Endothelial cell of umbilical vein (primary cell): ENCODE data around the gene MAS1L. TPM values are rescaled to one million over a fixed set of nuclear protein-coding genes. Genes with fewer than 3 reads are reported as not detected.

Experiments
- BruUV-seq: library from RNA; stranded (reverse); fragments of 400-500 nt; replicated peaks from 2 replicates; lab custom pipeline; 2021; lab: Mats Ljungman, UMichigan
- CTCF ChIA-PET: fragments of 300-600, 350-600 bp; sonication (Branson Sonifier 250); formaldehyde crosslinking; loops from one replicate; lab custom pipeline; 2021; ENCODE audit warnings: antibody characterized with exemption, inconsistent platforms; lab: Charles Lee
- POLR2A ChIA-PET: fragments of 300-600, 350-600 bp; sonication (Branson Sonifier 250); formaldehyde crosslinking; loops from one replicate; lab custom pipeline; 2021; ENCODE audit warnings: antibody characterized with exemption, inconsistent platforms; lab: Charles Lee
- DNase-seq: peaks from one replicate; pipeline ENCODE4 v3.0.0-alpha.2; 2011; ENCODE audit warnings: low read depth, low spot score
- FAIRE-seq: peaks from 2 replicates; lab custom pipeline; 2011; peaks lifted over from hg19 to GRCh38; lab: Jason Lieb, UNC
- H2AFZ ChIP-seq: 2 replicates; pipeline ENCODE4 v1.6.0; 2012; ENCODE audit warnings: low read depth, low read length, control low read depth, inconsistent platforms
- H3K27ac ChIP-seq: 2 replicates; pipeline ENCODE4 v1.5.1; 2011; ENCODE audit warnings: low read depth, mild to moderate bottlenecking, control low read depth, low read length, moderate library complexity; ENCODE audit not compliant: insufficient read depth
- H3K27me3 ChIP-seq, 2 experiments: 2 replicates each; pipeline versions ENCODE4 v1.6.0 to v1.6.1; 2011; ENCODE audit warnings: low read length in 2 of 2, mixed read lengths in 1 of 2; ENCODE audit not compliant: control insufficient read depth in 2 of 2, insufficient read depth in 2 of 2
- H3K36me3 ChIP-seq, 2 experiments: 2 replicates in 1 of 2; 3 replicates in 1 of 2; pipeline ENCODE4 v1.5.1; 2011; ENCODE audit warnings: low read length in 2 of 2, mild to moderate bottlenecking in 1 of 2, moderate library complexity in 1 of 2; ENCODE audit not compliant: control insufficient read depth in 2 of 2, insufficient read depth in 2 of 2; ENCODE audit errors: extremely low read depth in 1 of 2
- H3K4me1 ChIP-seq: 3 replicates; pipeline ENCODE4 v1.5.1; 2011; ENCODE audit warnings: mild to moderate bottlenecking, low read length; ENCODE audit not compliant: control insufficient read depth, insufficient read depth; ENCODE audit errors: extremely low read depth
- H3K4me2 ChIP-seq: 2 replicates; pipeline ENCODE4 v1.6.1; 2011; ENCODE audit warnings: low read length, control low read depth, mixed read lengths; ENCODE audit not compliant: insufficient read depth
- H3K4me3 ChIP-seq, 3 experiments: fragments of 200-600 bp in 1 of 3; sonication (generic), shearing (Covaris generic) in 1 of 3; replicated peaks in 1 of 3; 2 replicates each; pipeline ENCODE4 v1.5.1; 2011 to 2016; ENCODE audit warnings: control low read depth in 3 of 3, low read length in 3 of 3, mild to moderate bottlenecking in 2 of 3, inconsistent platforms in 1 of 3, low read depth in 1 of 3, moderate library complexity in 1 of 3; ENCODE audit not compliant: insufficient read depth in 1 of 3
- H3K79me2 ChIP-seq: 2 replicates; pipeline ENCODE4 v1.6.0; 2012; ENCODE audit warnings: low read length, inconsistent platforms; ENCODE audit not compliant: control insufficient read depth, insufficient read depth
- H3K9ac ChIP-seq: replicated peaks from 2 replicates; pipeline ENCODE3; 2011; ENCODE audit warnings: low read length, control low read depth; ENCODE audit not compliant: insufficient read depth; ENCODE audit errors: extremely low read depth
- H3K9me1 ChIP-seq: replicated peaks from 3 replicates; pipeline ENCODE4 v1.6.0; 2011; ENCODE audit warnings: mild to moderate bottlenecking, low read length; ENCODE audit not compliant: control insufficient read depth, insufficient read depth; ENCODE audit errors: extremely low read depth
- H3K9me3 ChIP-seq: replicated peaks from 2 replicates; pipeline ENCODE4 v1.5.1; 2012; ENCODE audit warnings: low read length, inconsistent platforms; ENCODE audit not compliant: control insufficient read depth, insufficient read depth
- H4K20me1 ChIP-seq: replicated peaks from 2 replicates; pipeline ENCODE3; 2011; ENCODE audit warnings: mild to moderate bottlenecking, low read length; ENCODE audit not compliant: control insufficient read depth, insufficient read depth; ENCODE audit errors: extremely low read depth
- CTCF ChIP-seq, 2 donors: IDR thresholded peaks; 1 replicate in 1 of 2; 2 replicates in 1 of 2; pipeline ENCODE4 v1.5.1; 2011; ENCODE audit warnings: low read length in 2 of 2, mild to moderate bottlenecking in 2 of 2, moderate library complexity in 2 of 2, control low read depth in 1 of 2, inconsistent platforms in 1 of 2, low read depth in 1 of 2; ENCODE audit not compliant: insufficient read depth in 1 of 2; ENCODE audit errors: extremely low read depth in 1 of 2
- EZH2 ChIP-seq: IDR thresholded peaks from 2 replicates; pipeline ENCODE4 v1.6.1; 2012; ENCODE audit warnings: borderline replicate concordance, low read depth, mild to moderate bottlenecking, moderate library complexity, low read length, inconsistent platforms; ENCODE audit not compliant: severe bottlenecking
- FOS ChIP-seq: IDR thresholded peaks from 2 replicates; pipeline ENCODE4 v1.6.1; 2011; ENCODE audit warnings: mild to moderate bottlenecking, low read length, moderate library complexity, borderline replicate concordance; ENCODE audit not compliant: insufficient read depth
- GATA2 ChIP-seq: IDR thresholded peaks from 2 replicates; pipeline ENCODE4 v1.7.0; 2011; ENCODE audit warnings: low read depth, mild to moderate bottlenecking, moderate library complexity, mixed read lengths, low read length; ENCODE audit not compliant: insufficient read length, insufficient read depth
- JUN ChIP-seq: IDR thresholded peaks from 2 replicates; pipeline ENCODE4 v1.6.1; 2011; ENCODE audit warnings: borderline replicate concordance, low read depth; ENCODE audit not compliant: insufficient read length, insufficient read depth
- MAX ChIP-seq: IDR thresholded peaks from 2 replicates; pipeline ENCODE4 v1.6.1; 2011; ENCODE audit not compliant: insufficient read depth, insufficient read length
- MYC ChIP-seq: IDR thresholded peaks from one replicate; pipeline ENCODE4 v1.6.1; 2011; ENCODE audit warnings: mild to moderate bottlenecking, low read depth, low read length
- POLR2A ChIP-seq: IDR thresholded peaks from 2 replicates; pipeline ENCODE4 v1.6.1; 2012; ENCODE audit warnings: low read depth, mild to moderate bottlenecking, control low read depth, low read length
- POLR2AphosphoS5 ChIP-seq: IDR thresholded peaks from 2 replicates; pipeline ENCODE4 v1.6.1; 2012; ENCODE audit warnings: low read depth, mild to moderate bottlenecking, control low read depth, low read length, moderate library complexity; ENCODE audit not compliant: insufficient read depth
- dilution Hi-C: fragments of 300-500 bp; cut with MboI; formaldehyde crosslinking; loops from one replicate; pipeline ENCODE4 v1.15.0; 2019; ENCODE audit warnings: low sequenced_read_pairs; ENCODE audit not compliant: extremely low pct_ligation_motif_present
- intact Hi-C: fragments of 100-400 bp; cut with micrococcal nuclease; formaldehyde crosslinking; loops from one replicate; pipeline ENCODE4 v1.10.0; 2022
- polyA plus RNA-seq, 4 experiments: library from polyadenylated mRNA; depleted of rRNA in 3 of 4; stranded (reverse) in 3 of 4; unstranded in 1 of 4; fragments of >200 nt; gene quantifications; 2 replicates each; pipeline versions ENCODE4 v1.2.1 to v1.2.3, GENCODE V29; 2011 to 2012; ENCODE audit warnings: missing spikeins in 1 of 4
- total RNA-seq: library from RNA; stranded (reverse); gene quantifications from 2 replicates; pipeline ENCODE4 v1.2.3, GENCODE V29; 2021

The MAS1L gene
- total and polyA plus RNA-seq, 2 donors (not counting 3 experiments of a cell fraction or from before 2014, with no cell fraction given): not detected

- dilution Hi-C loops: no loop called here
- H4K20me1 ChIP-seq: no peaks in the 10 kb centered on the region
- H3K4me3 ChIP-seq: no peak overlapping the region
- ChIA-PET CTCF (no interaction called here), POLR2A (no interaction called here)
- no peaks in the 10 kb centered on the region for H3K36me3 ChIP-seq
- H3K4me2 ChIP-seq: no peak overlapping the region
- H3K4me1 ChIP-seq: no peaks in the 10 kb centered on the region
- TF ChIP-seq JUN (no peak), POLR2A (no peak), MYC (no peak), GATA2 (no peak), FOS (no peak), MAX (no peak), POLR2AphosphoS5 (no peak), CTCF (IDR thresholded peaks at IDR 0.05; ENCODE audit: extremely low read depth in 1 of 2, insufficient read depth in 1 of 2, low read depth in 1 of 2, low read length in 2 of 2) (no peak), EZH2 (no peak)
- no peaks in the 10 kb centered on the region for H3K27me3 ChIP-seq
- H2AFZ ChIP-seq: no peak overlapping the region
- no peaks in the 10 kb centered on the region for H3K9me3 ChIP-seq
- H3K9ac ChIP-seq: no peak overlapping the region
- DNase-seq: no peak
- intact Hi-C loops: no loop called here
- H3K27ac ChIP-seq: no peak overlapping the region
- no peak for FAIRE-seq
- no peaks in the 10 kb centered on the region for H3K79me2 ChIP-seq
- no peaks in the 10 kb centered on the region for H3K9me1 ChIP-seq
- no TSS peak for BruUV-seq
Observed at GRCh38 chr6:29509711-29510110, 22.0 kb upstream of the MAS1L start.
